ENCODE data around the gene GAK. TPM values are rescaled to one million over a fixed set of nuclear protein-coding genes. Genes with fewer than 3 reads are reported as not detected.
"Not testable (repeated sequence)": the region's sequence is repeated elsewhere in the genome, so short reads cannot be mapped to it uniquely, and the experiment has no call there.

The GAK gene
- total RNA-seq, 2 experiments from 2014 or later, result 155 to 163 TPM

DNA sequence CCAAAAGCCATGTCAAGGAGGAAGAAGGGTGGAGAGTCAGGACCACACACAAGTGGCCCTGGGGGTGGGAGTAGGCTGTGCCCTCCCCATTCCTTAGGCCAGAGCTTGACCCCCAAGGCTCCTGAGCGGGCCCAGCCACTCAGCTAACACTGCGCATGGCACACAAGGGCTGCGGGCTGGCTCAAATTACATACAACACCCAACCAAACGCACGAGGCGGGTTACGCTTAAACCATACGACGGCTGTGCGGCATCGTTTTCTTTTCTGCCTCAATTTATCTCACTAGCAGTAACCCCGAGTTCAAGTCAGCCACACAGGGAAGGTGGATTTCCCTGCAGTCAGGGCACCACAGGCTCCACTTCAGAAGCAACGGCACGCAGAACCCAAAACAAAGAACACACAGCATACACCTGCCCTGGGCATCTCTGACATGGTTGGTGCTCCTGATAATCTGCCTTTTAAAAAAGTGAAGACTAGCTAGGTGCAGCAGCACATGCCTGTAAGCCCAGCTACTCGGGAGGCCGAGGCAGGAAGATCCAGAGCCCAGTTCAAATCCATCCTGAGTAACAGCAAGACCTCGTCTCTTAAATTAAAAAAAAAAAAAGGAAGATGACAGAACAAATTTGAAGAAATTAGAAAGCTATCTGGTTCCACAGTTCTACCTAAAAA lies 2.9 kb downstream of the GAK start:
- Mint-ChIP-seq H3K36me3 (ENCODE audit: low read depth) (peaks cover 18% of the 10 kb centered on the region), H3K9me3 (ENCODE audit: insufficient read depth) (no peaks in the 10 kb centered on the region), H3K4me3 (no peak overlapping the region), H3K27me3 (ENCODE audit: low read depth) (no peaks in the 10 kb centered on the region), H3K27ac (peak overlapping the region; percentile 16), H3K4me1 (ENCODE audit: low read depth) (peaks cover 57% of the 10 kb centered on the region)
- CTCF ChIA-PET, result interaction anchor here (1.0 to 2.2 kb wide), 2 partner anchors 13 to 187 kb away, joined by 3 to 6 read pairs; no protein-coding TSS in a partner anchor
- POLR2A ChIA-PET, result interaction anchor here (1.0 kb wide), 1 partner anchor 149 kb away, joined by 3 read pairs; no protein-coding TSS in a partner anchor
- ATAC-seq (no peak), DNase-seq (no peak)

DNA sequence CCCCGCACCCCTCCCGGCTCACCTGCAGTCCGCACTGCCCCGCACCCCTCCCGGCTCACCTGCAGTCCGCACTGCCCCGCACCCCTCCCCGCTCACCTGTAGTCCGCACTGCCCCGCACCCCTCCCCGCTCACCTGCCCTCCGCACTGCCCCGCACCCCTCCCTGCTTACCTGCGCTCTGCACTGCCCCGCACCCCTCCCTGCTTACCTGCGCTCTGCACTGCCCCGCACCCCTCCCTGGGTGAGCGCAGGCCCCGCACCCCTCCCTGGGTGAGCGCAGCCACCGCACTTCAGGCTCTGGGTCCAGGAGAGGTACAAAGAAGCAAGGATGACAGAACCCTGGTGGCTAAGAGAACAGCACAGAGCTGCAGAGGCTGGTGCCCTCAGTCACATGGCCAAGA lies 4.5 kb downstream of the GAK start:
- H3K27ac Mint-ChIP-seq; DNase-seq; H3K27me3 Mint-ChIP-seq (ENCODE audit: low read depth); ATAC-seq; CTCF ChIA-PET; H3K4me3 Mint-ChIP-seq; H3K9me3 Mint-ChIP-seq (ENCODE audit: insufficient read depth); POLR2A ChIA-PET: not testable (repeated sequence)
- peaks cover 24% of the 10 kb centered on the region for H3K36me3 Mint-ChIP-seq (ENCODE audit: low read depth)
- H3K4me1 Mint-ChIP-seq (ENCODE audit: low read depth), result peaks cover 61% of the 10 kb centered on the region

DNA sequence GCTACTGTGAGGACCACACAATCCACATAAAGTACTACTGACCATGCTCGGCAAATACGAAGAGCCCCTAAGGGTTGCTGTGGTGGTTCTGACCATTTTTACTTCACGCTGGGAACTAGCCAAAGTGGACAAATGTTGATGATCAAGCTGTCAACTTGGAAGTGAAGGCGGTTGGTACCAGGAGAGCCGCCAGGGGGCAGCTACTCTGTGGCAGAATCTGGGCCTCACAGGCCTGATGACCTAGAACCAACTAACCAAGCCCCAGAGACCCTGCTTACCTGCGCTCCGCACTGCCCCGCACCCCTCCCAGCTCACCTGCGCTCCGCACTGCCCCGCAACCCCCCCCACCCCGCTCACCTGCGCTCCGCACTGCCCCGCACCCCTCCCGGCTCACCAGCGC lies 5.6 kb downstream of the GAK start:
- H3K4me1 Mint-ChIP-seq (ENCODE audit: low read depth), result peaks cover 66% of the 10 kb centered on the region
- DNase-seq, result no peak
- no peak overlapping the region for H3K4me3 Mint-ChIP-seq
- no peak overlapping the region for H3K27ac Mint-ChIP-seq
- H3K36me3 Mint-ChIP-seq (ENCODE audit: low read depth), result peaks cover 32% of the 10 kb centered on the region
- ATAC-seq, result no peak
- CTCF ChIA-PET, result no interaction called here
- POLR2A ChIA-PET, result no interaction called here
- H3K9me3 Mint-ChIP-seq (ENCODE audit: insufficient read depth), result no peaks in the 10 kb centered on the region
- no peaks in the 10 kb centered on the region for H3K27me3 Mint-ChIP-seq (ENCODE audit: low read depth)

DNA sequence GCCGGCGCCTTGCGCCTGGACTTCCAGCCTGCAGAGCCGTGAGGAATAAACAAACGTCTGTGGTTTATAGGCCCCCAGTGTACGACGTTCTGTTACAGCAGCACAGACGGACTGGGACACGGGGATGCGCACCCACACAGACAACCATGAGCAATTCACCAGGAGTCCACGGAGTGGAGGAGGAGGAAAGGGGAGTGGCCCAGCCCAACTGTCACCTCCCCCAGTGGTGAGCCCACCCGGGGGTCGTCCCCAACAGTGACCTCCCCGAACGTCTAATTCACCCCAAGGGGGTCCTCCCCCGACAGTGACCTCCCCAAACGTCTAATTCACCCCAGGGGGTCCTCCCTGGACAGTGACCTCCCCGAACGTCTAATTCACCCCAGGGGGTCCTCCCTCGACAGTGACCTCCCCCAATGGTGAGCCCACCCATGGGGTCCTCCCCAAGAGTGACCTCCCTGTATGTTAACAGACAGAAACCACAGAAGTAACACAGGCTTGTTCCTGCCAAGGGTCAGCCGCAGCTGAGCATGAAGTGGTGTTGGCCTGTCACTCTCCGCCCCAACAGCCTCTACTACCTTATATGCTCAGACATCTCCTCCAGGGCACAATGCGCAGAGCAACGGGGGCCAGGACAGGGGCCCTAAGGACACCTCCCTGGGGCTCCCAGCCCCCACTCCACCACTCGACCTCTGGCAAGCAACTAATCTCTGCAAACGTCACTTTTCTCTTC lies 6.2 kb downstream of the GAK start:
- no peak for ATAC-seq
- Mint-ChIP-seq H3K27me3 (ENCODE audit: low read depth) (no peaks in the 10 kb centered on the region), H3K4me3 (no peak overlapping the region), H3K36me3 (ENCODE audit: low read depth) (peaks cover 33% of the 10 kb centered on the region), H3K9me3 (ENCODE audit: insufficient read depth) (no peaks in the 10 kb centered on the region), H3K27ac (peak overlapping the region; percentile 35), H3K4me1 (ENCODE audit: low read depth) (peaks cover 68% of the 10 kb centered on the region)
- POLR2A ChIA-PET, result no interaction called here
- CTCF ChIA-PET, result no interaction called here
- no peak for DNase-seq

DNA sequence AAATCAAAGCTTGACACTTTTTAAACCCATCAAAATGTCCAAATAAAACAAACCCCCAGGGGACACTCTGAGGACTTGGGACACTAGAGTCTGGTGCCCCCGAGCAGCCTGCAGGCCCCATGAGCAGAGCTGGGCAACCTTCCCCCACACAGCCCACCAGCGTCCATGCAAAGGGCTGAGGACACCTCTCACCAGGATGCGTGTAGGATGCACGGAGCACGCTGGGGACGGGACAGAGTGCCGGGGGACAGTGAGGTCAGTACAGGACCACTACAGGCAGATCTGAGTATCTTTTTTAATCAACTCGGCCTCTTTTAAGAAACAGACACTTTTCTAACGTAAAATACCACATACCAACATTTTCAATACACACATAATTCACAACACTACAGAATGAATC lies 6.9 kb downstream of the GAK start:
- Mint-ChIP-seq H3K27ac (no peak overlapping the region), H3K9me3 (ENCODE audit: insufficient read depth) (no peaks in the 10 kb centered on the region), H3K36me3 (ENCODE audit: low read depth) (peaks cover 37% of the 10 kb centered on the region), H3K27me3 (ENCODE audit: low read depth) (no peaks in the 10 kb centered on the region), H3K4me3 (no peak overlapping the region), H3K4me1 (ENCODE audit: low read depth) (peaks cover 61% of the 10 kb centered on the region)
- POLR2A ChIA-PET, result interaction anchor here (0.6 kb wide), 1 partner anchor 858 kb away, joined by 3 read pairs; no protein-coding TSS in a partner anchor
- DNase-seq (no peak), ATAC-seq (no peak)
- CTCF ChIA-PET, result no interaction called here

DNA sequence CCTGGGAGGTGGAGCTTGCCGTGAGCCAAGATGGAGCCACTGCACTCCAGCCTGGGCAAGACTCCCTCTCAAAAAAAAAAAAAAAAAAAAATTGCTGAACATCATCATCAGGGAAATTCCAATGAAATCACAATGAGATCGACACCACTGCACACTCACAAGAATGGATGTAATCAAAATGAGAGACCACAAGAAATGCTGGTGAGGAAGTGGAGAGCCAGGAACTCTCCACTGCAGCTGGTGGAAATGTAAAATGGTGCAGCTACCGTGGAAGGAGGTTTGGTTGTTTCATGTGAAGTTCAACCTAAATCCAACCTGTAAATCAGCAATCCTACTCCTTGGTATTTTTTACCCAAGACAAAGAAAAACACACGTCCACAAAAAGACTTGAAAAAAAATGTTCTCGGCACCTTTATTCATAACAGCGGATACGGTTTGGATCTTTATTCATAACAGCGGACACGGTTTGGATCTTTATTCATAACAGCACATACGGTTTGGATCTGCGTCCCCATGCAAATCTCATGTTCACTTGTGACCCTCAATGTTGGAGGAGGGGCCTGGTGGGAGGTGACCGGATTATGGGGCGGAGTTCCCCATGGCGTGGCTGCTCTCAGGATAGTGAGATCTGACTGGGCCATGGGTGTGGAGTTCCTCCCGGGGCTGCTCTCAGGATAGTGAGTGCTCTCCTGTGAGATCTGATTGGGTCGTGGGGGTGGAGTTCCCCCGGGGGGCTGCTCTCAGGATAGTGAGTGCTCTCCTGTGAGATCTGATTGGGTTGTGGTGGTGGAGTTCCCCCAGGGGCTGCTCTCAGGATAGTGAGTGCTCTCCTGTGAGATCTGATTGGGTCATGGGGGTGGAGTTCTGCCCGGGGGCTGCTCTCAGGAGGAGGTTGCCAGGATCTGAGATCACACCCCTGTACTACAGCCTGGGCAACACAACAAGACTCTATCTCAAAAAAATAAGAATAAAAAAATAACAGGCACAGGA lies 7.7 kb downstream of the GAK start:
- ChIA-PET CTCF (interaction anchor here (0.8 kb wide), 1 partner anchor 9 kb away, joined by 3 read pairs; no protein-coding TSS in a partner anchor), POLR2A (interaction anchor here (0.6 to 1.6 kb wide), 2 partner anchors 8 to 859 kb away, joined by 3 to 6 read pairs; partner anchors contain the start of genes GAK and TMEM175)
- H3K9me3 Mint-ChIP-seq (ENCODE audit: insufficient read depth), result no peaks in the 10 kb centered on the region
- H3K4me1 Mint-ChIP-seq (ENCODE audit: low read depth), result peaks cover 58% of the 10 kb centered on the region
- H3K36me3 Mint-ChIP-seq (ENCODE audit: low read depth), result peaks cover 43% of the 10 kb centered on the region
- no peak overlapping the region for H3K4me3 Mint-ChIP-seq
- ATAC-seq (peak; percentile 48), DNase-seq (no peak)
- no peaks in the 10 kb centered on the region for H3K27me3 Mint-ChIP-seq (ENCODE audit: low read depth)
- peak overlapping the region; percentile 51 for H3K27ac Mint-ChIP-seq

DNA sequence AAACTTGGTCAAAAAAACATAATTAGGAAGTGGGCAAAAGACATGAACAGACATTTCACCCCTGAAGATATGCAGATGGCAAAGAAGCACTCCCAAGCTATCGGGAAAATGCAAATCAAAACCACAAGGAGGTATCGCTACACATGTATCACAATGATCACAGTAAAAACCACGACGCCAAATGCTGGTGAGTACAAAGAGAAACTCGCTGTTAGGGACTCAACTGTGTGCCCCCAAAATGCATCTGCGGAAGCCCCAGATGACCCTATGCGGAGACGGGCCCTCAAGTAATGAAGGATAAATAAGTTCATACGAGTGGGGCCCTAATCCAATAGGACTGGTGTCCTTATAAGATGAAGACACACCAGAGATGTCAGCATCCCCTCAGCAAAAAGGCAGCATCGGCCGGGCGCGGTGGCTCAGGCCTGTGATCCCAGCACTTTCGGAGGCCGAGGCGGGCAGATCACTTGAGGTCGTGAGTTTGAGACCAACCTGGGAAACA lies 10.2 kb downstream of the GAK start:
- peak overlapping the region; percentile 24 for H3K27ac Mint-ChIP-seq
- H3K4me3 Mint-ChIP-seq, result no peak overlapping the region
- peaks cover 53% of the 10 kb centered on the region for H3K36me3 Mint-ChIP-seq (ENCODE audit: low read depth)
- ChIA-PET CTCF (interaction anchor here (1.5 to 1.9 kb wide), 2 partner anchors 65 to 179 kb away, joined by 4 read pairs; no protein-coding TSS in a partner anchor), POLR2A (interaction anchor here (0.7 to 2.0 kb wide), 2 partner anchors 9 to 10 kb away, joined by 5 to 8 read pairs; partner anchors contain the start of genes GAK and TMEM175)
- no peaks in the 10 kb centered on the region for H3K27me3 Mint-ChIP-seq (ENCODE audit: low read depth)
- peaks cover 60% of the 10 kb centered on the region for H3K4me1 Mint-ChIP-seq (ENCODE audit: low read depth)
- peaks cover 7% of the 10 kb centered on the region for H3K9me3 Mint-ChIP-seq (ENCODE audit: insufficient read depth)
- DNase-seq (peak; percentile 26), ATAC-seq (peak; percentile 27)

DNA sequence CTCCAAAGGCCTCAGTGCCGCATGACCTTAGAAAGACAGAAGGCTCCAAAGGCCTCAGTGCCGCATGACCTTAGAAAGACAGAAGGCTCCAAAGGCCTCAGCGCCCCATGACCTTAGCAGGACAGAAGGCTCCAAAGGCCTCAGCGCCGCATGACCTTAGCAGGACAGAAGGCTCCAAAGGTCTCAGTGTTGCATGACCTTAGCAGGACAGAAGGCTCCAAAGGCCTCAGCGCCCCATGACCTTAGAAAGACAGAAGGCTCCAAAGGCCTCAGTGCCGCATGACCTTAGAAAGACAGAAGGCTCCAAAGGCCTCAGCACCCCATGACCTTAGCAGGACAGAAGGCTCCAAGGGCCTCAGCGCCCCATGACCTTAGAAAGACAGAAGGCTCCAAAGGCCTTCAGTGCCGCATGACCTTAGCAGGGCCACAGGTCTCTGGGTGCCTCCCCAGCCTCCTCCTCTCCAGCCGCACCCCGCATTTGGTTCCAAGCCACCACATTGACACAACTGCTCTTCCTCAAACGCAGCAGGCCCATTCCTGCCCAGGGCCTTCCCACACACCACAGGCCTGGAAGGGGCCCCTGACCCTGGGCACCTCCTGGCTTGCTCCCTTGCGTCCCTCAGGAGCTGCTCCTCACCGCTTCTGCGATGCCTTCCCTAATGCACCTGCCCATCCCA lies 13.0 kb downstream of the GAK start:
- H3K9me3 Mint-ChIP-seq (ENCODE audit: insufficient read depth); H3K27ac Mint-ChIP-seq; H3K27me3 Mint-ChIP-seq (ENCODE audit: low read depth); ATAC-seq; CTCF ChIA-PET; H3K4me3 Mint-ChIP-seq; DNase-seq: not testable (repeated sequence)
- peaks cover 57% of the 10 kb centered on the region for H3K4me1 Mint-ChIP-seq (ENCODE audit: low read depth)
- H3K36me3 Mint-ChIP-seq (ENCODE audit: low read depth), result peaks cover 42% of the 10 kb centered on the region
- POLR2A ChIA-PET, result interaction anchor here (1.0 kb wide), 1 partner anchor 13 kb away, joined by 3 read pairs; the partner anchor contains the start of genes GAK and TMEM175

DNA sequence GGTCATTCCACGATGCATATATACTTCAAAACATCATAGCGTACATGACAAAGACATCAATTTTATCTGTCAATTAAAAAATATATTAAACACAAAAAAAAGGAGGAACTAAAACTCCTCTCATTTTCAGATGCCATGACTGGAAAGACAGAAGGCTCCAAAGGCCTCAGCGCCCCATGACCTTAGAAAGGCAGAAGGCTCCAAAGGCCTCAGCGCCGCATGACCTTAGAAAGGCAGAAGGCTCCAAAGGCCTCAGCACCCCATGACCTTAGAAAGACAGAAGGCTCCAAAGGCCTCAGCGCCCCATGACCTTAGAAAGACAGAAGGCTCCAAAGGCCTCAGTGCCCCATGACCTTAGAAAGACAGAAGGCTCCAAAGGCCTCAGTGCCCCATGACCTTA lies 13.5 kb downstream of the GAK start:
- H3K27me3 Mint-ChIP-seq (ENCODE audit: low read depth); H3K9me3 Mint-ChIP-seq (ENCODE audit: insufficient read depth); POLR2A ChIA-PET; ATAC-seq; H3K4me3 Mint-ChIP-seq; CTCF ChIA-PET; DNase-seq; H3K27ac Mint-ChIP-seq: not testable (repeated sequence)
- peaks cover 42% of the 10 kb centered on the region for H3K36me3 Mint-ChIP-seq (ENCODE audit: low read depth)
- H3K4me1 Mint-ChIP-seq (ENCODE audit: low read depth), result peaks cover 55% of the 10 kb centered on the region

DNA sequence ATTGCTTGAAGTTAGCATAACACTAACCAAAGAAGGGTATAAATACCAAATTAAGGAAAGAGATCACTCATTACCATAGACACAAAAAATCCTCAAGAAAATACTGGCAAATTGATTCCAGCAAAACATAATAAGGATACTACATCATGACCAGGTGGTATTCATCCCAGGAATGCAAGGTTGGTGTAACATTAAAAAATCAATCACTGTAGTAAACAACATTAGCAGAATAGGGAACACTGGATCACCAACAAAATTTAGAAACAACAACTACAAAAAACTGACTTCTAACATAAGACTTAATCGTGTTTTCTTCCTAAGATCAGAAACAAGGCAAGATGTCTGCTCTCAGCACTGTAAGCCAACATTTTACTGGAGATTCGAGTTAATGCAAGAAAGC lies 14.1 kb downstream of the GAK start:
- DNase-seq (no peak), ATAC-seq (no peak)
- Mint-ChIP-seq H3K4me3 (no peak overlapping the region), H3K4me1 (ENCODE audit: low read depth) (peaks cover 50% of the 10 kb centered on the region), H3K27me3 (ENCODE audit: low read depth) (no peaks in the 10 kb centered on the region), H3K9me3 (ENCODE audit: insufficient read depth) (peaks cover 7% of the 10 kb centered on the region), H3K27ac (no peak overlapping the region), H3K36me3 (ENCODE audit: low read depth) (peaks cover 41% of the 10 kb centered on the region)
- POLR2A ChIA-PET, result no interaction called here
- CTCF ChIA-PET, result no interaction called here

DNA sequence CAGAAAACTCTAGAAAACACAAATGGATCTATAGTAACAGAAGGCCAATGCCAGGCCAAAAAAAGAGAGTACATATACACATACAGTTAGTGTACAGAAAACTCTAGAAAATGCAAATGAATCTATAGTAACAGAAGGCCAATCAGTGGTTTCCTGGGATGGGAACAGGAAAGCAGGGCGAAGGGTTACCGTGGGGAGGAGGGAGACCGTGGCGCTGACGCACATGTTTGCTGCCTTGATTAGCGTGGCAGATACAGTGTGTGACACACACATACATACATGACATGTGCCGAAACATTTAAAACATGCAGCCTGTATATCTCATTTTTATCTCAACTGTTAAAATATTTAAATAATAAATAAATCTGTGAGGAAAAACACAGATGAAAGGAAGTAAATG lies 14.7 kb downstream of the GAK start:
- Mint-ChIP-seq H3K9me3 (ENCODE audit: insufficient read depth) (peaks cover 7% of the 10 kb centered on the region), H3K36me3 (ENCODE audit: low read depth) (peaks cover 36% of the 10 kb centered on the region), H3K4me3 (no peak overlapping the region), H3K27me3 (ENCODE audit: low read depth) (no peaks in the 10 kb centered on the region), H3K27ac (no peak overlapping the region), H3K4me1 (ENCODE audit: low read depth) (peaks cover 45% of the 10 kb centered on the region)
- ChIA-PET POLR2A (no interaction called here), CTCF (no interaction called here)
- no peak for DNase-seq
- ATAC-seq, result no peak

Data from activated CD8-positive, alpha-beta T cell treated with anti-CD3 and anti-CD28 coated beads, Interleukin-2, amount 10 ng/mL, durations not matched to agents 7 days and 5 days (primary cell).